GM18951 (cell line): ENCODE results near the gene RGS14.

Source experiments
- POLR2A ChIP-seq: IDR thresholded peaks from 4 replicates; pipeline ENCODE4 v1.6.1; 2011; ENCODE audit warnings: mild to moderate bottlenecking; ENCODE audit not compliant: insufficient read length, insufficient read depth; ENCODE audit errors: extremely low read depth
- in situ Hi-C: fragments of 300-500 bp; cut with MboI; formaldehyde crosslinking; loops from one replicate; pipeline ENCODE4 v1.12.0; 2022; ENCODE audit warnings: low sequenced_read_pairs, mixed read lengths, inconsistent platforms; ENCODE audit not compliant: unreplicated experiment

Gene RGS14

GRCh38 chr5:177347699-177348098 is 10.0 kb upstream of the RGS14 start:
- in situ Hi-C loops: no loop called here
- no peak for TF ChIP-seq POLR2A

GRCh38 chr5:177349362-177349647 is 8.4 kb upstream of the RGS14 start:
- no peak for TF ChIP-seq POLR2A
- in situ Hi-C loops: no loop called here

DNA sequence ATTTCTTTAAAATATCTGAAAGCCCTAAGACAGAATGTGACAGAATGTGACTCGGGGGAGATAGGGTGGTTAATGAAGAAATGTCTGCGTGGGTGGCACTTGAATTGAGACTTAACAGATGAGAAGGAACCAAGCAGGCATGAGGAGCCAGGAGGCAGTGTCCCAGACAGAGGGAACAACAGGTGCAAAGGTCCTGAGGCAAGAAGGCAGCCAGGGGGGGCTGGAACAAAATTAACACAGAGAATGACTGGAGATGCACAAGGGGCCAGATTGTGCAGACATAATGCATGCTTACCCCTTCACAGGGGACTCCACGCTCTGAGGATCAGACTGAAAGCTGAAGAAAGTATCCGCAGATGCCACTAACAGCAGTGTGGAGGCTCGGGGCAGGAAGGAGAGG is 8.0 kb upstream of the RGS14 start:
- TF ChIP-seq POLR2A: no peak
- in situ Hi-C loops: no loop called here

DNA sequence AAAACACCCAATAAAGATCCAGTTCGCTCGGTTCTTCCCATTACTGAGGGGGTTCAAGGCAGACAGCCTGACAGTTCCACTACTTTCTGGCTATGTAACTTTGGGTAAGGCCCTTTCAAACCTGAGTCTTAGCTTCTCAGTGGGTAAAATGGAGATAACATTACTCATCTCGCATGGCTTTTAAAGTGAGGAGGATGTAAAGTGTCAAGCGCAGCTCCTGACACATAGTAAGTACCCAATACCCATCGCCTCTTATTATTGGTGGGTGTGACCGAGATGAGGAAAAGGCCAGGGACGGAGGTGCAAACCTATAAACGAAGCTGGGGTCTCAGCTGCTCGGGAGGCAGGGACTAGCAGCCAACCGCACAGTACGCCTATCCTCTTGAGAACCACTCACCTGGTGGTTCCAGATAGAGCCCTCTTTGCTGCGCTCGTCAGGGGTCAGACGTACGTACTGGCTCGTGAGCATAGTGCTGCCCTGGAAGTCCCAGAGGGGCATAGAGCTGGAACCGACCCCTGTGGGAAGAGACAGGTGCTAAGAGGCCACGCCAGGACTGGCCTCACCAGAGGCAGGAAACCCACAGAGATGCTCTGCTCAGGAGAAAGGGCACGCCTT is 6.8 kb upstream of the RGS14 start:
- in situ Hi-C loops: no loop called here
- no peak for TF ChIP-seq POLR2A

DNA sequence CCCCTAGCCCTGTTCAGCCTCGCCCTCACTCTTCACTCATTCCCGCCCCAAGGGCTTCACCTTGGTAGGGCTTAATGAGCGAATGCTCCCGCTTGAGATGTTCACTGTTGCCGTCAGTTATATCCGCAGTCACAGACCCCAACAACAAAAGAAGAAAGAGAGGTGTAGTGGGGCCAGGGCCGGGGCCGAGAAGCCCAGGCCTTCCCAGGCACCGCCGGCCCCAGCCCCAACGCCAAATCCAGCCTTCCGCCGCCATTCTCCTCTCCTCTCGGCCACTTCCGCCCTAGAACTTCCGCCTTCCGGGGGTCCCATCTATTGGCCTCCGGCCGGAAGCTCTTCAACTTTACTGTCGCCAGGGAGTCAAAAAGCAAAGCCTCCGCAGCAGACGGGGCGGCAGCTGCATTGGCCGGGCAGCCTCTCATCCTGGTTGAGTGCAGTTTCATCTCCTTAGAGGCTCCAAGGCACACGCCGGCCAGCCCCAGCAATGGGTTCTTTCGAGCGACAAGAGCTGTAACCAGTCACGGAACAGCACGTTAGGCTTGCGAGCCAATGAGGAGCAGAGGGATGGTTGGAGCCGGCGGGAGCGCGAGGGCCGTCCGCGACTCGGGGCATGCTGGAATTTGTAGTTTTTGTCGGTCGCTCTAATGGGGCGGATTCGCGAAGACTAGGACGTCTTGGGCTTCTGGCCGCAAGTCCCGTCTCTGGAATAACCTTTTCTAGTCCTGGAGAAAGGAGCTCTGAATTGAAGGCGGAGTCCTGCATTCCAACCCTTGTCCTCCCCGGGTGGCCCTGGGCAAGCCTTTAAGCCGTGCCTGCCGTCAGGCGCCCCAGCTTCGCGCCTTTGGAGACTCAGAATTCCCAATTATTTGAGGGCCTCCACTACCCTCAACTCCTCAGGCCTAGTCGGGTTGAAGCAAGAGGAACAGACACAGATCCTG is 6.1 kb upstream of the RGS14 start, which contains the start of gene LMAN2:
Gene LMAN2 (minus strand): TSS at position 277 of the 938 bp plus-strand sequence. CDS start 21 bp downstream, at position 256.
- in situ Hi-C loops: no loop called here
- peak; percentile 84 for TF ChIP-seq POLR2A

- TF ChIP-seq POLR2A: no peak
- in situ Hi-C loops: no loop called here
These were observed 4.6 kb upstream of the RGS14 start for GRCh38 chr5:177353093-177353492.

- TF ChIP-seq POLR2A: no peak
- in situ Hi-C loops: no loop called here
These were observed 3.5 kb upstream of the RGS14 start for GRCh38 chr5:177354256-177354655.

DNA sequence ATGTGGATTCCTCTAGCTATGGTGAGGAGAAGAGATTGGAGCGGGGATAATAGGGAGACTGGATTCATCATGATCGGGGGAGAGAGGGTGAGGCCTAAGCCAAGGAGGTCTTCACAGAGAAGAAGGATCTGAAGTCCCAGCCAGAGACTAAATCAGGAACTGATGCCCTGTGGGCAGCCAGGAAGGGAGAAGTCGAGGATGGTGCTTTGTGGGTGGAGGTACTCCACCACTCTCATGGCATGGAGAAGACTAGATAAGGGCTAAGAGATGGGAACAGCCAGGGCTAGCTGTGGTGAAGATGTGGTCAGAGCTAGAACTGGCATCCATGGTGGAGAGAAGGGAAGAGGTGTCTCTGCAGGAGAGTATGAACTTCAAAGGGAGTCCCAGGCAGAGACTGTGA is 3.0 kb upstream of the RGS14 start:
- in situ Hi-C loops: no loop called here
- TF ChIP-seq POLR2A: no peak

GRCh38 chr5:177355162-177355867 is 2.4 kb upstream of the RGS14 start:
- in situ Hi-C loops: no loop called here
- TF ChIP-seq POLR2A: no peak

- in situ Hi-C loops: no loop called here
- TF ChIP-seq POLR2A: no peak
These were observed 1.9 kb upstream of the RGS14 start for GRCh38 chr5:177355868-177356168.

GRCh38 chr5:177356746-177357145 is 978 bp upstream of the RGS14 start:
- TF ChIP-seq POLR2A: no peak
- in situ Hi-C loops: no loop called here

- TF ChIP-seq POLR2A: no peak
- in situ Hi-C loops: no loop called here
These were observed 622 bp upstream of the RGS14 start for GRCh38 chr5:177357146-177357458.

DNA sequence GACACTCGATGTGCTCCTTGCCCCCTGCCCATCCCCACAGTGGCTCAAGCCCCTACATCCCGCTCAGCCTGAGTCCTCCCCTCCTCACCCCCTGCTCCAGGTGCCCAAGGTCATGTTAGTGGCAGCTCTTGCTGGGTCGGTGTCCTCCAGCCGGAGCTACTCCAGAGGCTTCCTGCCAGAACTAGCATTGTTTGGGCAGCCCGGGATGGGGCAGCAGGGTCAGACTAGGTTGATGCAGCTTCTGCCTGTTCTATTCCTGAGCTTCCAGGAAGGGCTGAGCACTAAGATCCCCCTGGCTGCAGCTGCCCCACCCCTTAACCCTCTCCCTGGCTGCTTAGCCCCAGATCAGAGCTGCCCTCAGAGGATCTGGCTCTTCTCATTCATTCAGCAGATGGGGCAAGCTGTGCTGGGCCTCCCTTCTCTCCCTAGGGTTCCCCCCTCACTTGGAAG is 671 bp downstream of the RGS14 start:
- in situ Hi-C loops: no loop called here
- no peak for TF ChIP-seq POLR2A

GRCh38 chr5:177359451-177359851 is 1.7 kb downstream of the RGS14 start:
- no peak for TF ChIP-seq POLR2A
- in situ Hi-C loops: no loop called here
